HepG2 (cell line): ENCODE data around the gene SLC7A4. TPM values are rescaled to one million over a fixed set of nuclear protein-coding genes. Genes with fewer than 3 reads are reported as not detected.

ENCODE experiments used
- ATAC-seq: fragments of 200-7000 bp; cut with Tn5 transposase; 3 replicates; pipeline ENCODE4 v1.9.1; 2020; ENCODE audit warnings: mild to moderate bottlenecking, moderate library complexity
- BruUV-seq: library from RNA; stranded (reverse); fragments of 400-500 nt; replicated peaks from 2 replicates; lab custom pipeline; 2021; lab: Mats Ljungman, UMichigan
- CTCF ChIA-PET: fragments of 300-600 bp; formaldehyde crosslinking; extraction: SDS; loops from one replicate; lab custom pipeline; 2021; ENCODE audit warnings: low total read pairs, inconsistent platforms, low intra/inter-chr PET ratio; lab: Yijun Ruan, JAX
- POLR2A ChIA-PET: fragments of 350-600 bp; sonication (Branson Sonifier 250); formaldehyde crosslinking; loops from one replicate; lab custom pipeline; 2020; ENCODE audit warnings: antibody characterized with exemption, inconsistent platforms; lab: Yijun Ruan, JAX
- DNase-seq: peaks from one replicate; pipeline ENCODE4 v3.0.0-alpha.2; 2015; ENCODE audit warnings: low spot score
- FAIRE-seq: peaks from 3 replicates; lab custom pipeline; 2011; peaks lifted over from hg19 to GRCh38; lab: Jason Lieb, UNC
- H2AFZ ChIP-seq: one replicate; pipeline ENCODE4 v1.6.1; 2011; ENCODE audit warnings: low read length, inconsistent platforms
- H3K27ac ChIP-seq: fragments of 300-600 bp; 3 replicates; pipeline ENCODE4 v1.8.0; 2011; ENCODE audit warnings: mixed run types, mild to moderate bottlenecking, mixed read lengths, low read length, inconsistent platforms; ENCODE audit not compliant: insufficient read depth; ENCODE audit errors: extremely low read length
- H3K27me3 ChIP-seq, 2 experiments: fragments of 200-600 bp in 1 of 2; 2 replicates in 1 of 2; 3 replicates in 1 of 2; pipeline versions ENCODE4 v1.6.0 to v1.8.0; 2011; ENCODE audit warnings: low read length in 2 of 2, mild to moderate bottlenecking in 2 of 2, moderate library complexity in 2 of 2, inconsistent platforms in 1 of 2; ENCODE audit not compliant: insufficient read depth in 2 of 2, control insufficient read depth in 1 of 2
- H3K36me3 ChIP-seq, 2 experiments: fragments of 200-600 bp in 1 of 2; replicated peaks in 1 of 2; 2 replicates in 1 of 2; 3 replicates in 1 of 2; pipeline versions ENCODE4 v1.5.1 to v1.8.0; 2011; ENCODE audit warnings: low read length in 2 of 2, inconsistent platforms in 1 of 2; ENCODE audit not compliant: insufficient read depth in 2 of 2, control insufficient read depth in 1 of 2
- H3K4me1 ChIP-seq: 2 replicates; pipeline ENCODE4 v1.5.1; 2012; ENCODE audit warnings: low read length, inconsistent platforms; ENCODE audit not compliant: insufficient read depth
- H3K4me2 ChIP-seq: 2 replicates; pipeline ENCODE4 v1.6.0; 2011; ENCODE audit warnings: low read depth, low read length, inconsistent platforms
- H3K4me3 ChIP-seq, 3 experiments: fragments of 200-600 bp in 1 of 3; sonication (generic), shearing (Covaris generic) in 1 of 3; replicated peaks in 1 of 3; 2 replicates each; pipeline ENCODE4 v1.5.1; 2011 to 2016; ENCODE audit warnings: low read length in 3 of 3, inconsistent platforms in 2 of 3, low read depth in 2 of 3, mild to moderate bottlenecking in 2 of 3, control low read depth in 1 of 3, mixed read lengths in 1 of 3; ENCODE audit not compliant: insufficient read depth in 1 of 3
- H3K79me2 ChIP-seq: one replicate; pipeline ENCODE4 v1.6.1; 2011; ENCODE audit warnings: low read length, inconsistent platforms; ENCODE audit not compliant: insufficient read depth
- H3K9ac ChIP-seq: 2 replicates; pipeline ENCODE4 v1.6.0; 2011; ENCODE audit warnings: mild to moderate bottlenecking, low read depth, low read length, inconsistent platforms; ENCODE audit not compliant: insufficient read depth
- H3K9me3 ChIP-seq: 2 replicates; pipeline ENCODE4 v1.5.1; 2012; ENCODE audit warnings: mild to moderate bottlenecking, low read length
- H4K20me1 ChIP-seq: 2 replicates; pipeline ENCODE4 v1.6.0; 2011; ENCODE audit warnings: inconsistent platforms, mild to moderate bottlenecking, low read length, moderate library complexity; ENCODE audit not compliant: insufficient read depth
- AGO2 ChIP-seq: fragments of 200-400 bp; formaldehyde crosslinking; optimal IDR thresholded peaks from 2 replicates; pipeline ENCODE3; 2017; ENCODE audit warnings: mild to moderate bottlenecking, low read depth, low read length, moderate library complexity
- ATF7 ChIP-seq, 2 experiments: fragments of 450-650 bp in 1 of 2; sonication (generic) in 1 of 2; formaldehyde crosslinking in 1 of 2; IDR thresholded peaks; 2 replicates each; pipeline versions ENCODE4 v1.4.0 to v1.6.1; 2016 to 2020; ENCODE audit warnings: antibody characterized with exemption in 1 of 2, mild to moderate bottlenecking in 1 of 2, missing genetic modification reagents in 1 of 2
- CEBPG ChIP-seq: IDR thresholded peaks from 2 replicates; pipeline ENCODE4 v1.6.1; 2016
- FIP1L1 ChIP-seq: fragments of 200-400 bp; formaldehyde crosslinking; IDR thresholded peaks from 2 replicates; pipeline ENCODE4 v1.6.1; 2018; ENCODE audit warnings: low read depth, mild to moderate bottlenecking, low read length, moderate library complexity, borderline replicate concordance; ENCODE audit not compliant: insufficient read depth
- FOXO4 ChIP-seq: sonication (generic); formaldehyde crosslinking; conservative IDR thresholded peaks from 2 replicates; pipeline ENCODE4 v1.8.1; 2023; ENCODE audit warnings: missing genetic modification reagents
- PCBP1 ChIP-seq: fragments of 200-400 bp; formaldehyde crosslinking; IDR thresholded peaks from 2 replicates; pipeline ENCODE4 v1.6.1; 2017; ENCODE audit warnings: mild to moderate bottlenecking, low read depth, low read length, borderline replicate concordance
- PHF5A ChIP-seq: IDR thresholded peaks from one replicate; pipeline ENCODE4 v1.6.1; 2018; ENCODE audit warnings: low read depth, missing genetic modification reagents; ENCODE audit not compliant: unreplicated experiment
- ZFP90 ChIP-seq: sonication (generic); formaldehyde crosslinking; IDR thresholded peaks from 2 replicates; pipeline ENCODE4 v1.8.0; 2022; ENCODE audit warnings: missing genetic modification reagents, mild to moderate bottlenecking, inconsistent platforms, borderline replicate concordance
- ZNF510 ChIP-seq: sonication (generic); formaldehyde crosslinking; IDR thresholded peaks from 2 replicates; pipeline ENCODE4 v1.4.0; 2020; ENCODE audit warnings: low read depth, mild to moderate bottlenecking, missing genetic modification reagents
- ZNF644 ChIP-seq: IDR thresholded peaks from 2 replicates; pipeline ENCODE4 v1.6.1; 2016; ENCODE audit warnings: low read depth
- WGBS: methylation state at CpG from one replicate; pipeline ENCODE4 v1.1.6; 2017; ENCODE audit warnings: low lambda C conversion rate; 5-methylcytosine and 5-hydroxymethylcytosine counted together
- in situ Hi-C: cut with HindIII; loops from 2 replicates; pipeline ENCODE4 v1.10.0; 2017; ENCODE audit warnings: low pct_unique_long_range_greater_than_20kb; ENCODE audit not compliant: extremely low pct_ligation_motif_present
- intact Hi-C: fragments of 100-400 bp; cut with micrococcal nuclease; formaldehyde crosslinking; loops from one replicate; pipeline ENCODE4 v1.10.0; 2022; ENCODE audit not compliant: unreplicated experiment
- polyA plus RNA-seq, 8 experiments: library from polyadenylated mRNA; depleted of rRNA in 3 of 8; stranded (reverse) in 7 of 8; unstranded in 1 of 8; fragments of >200 nt; fragmentation: Illumina TruSeq in 4 of 8; extraction: Trizol in 4 of 8; gene quantifications; 2 replicates each; pipeline versions ENCODE4 v1.2.1 to v1.2.3, GENCODE V29; 2011 to 2016; ENCODE audit warnings: low read depth in 4 of 8, missing spikeins in 1 of 8, mixed read lengths in 1 of 8; ENCODE audit not compliant: insufficient read depth in 1 of 8
- total RNA-seq, 5 experiments: library from RNA; depleted of rRNA; stranded (reverse); fragments of >200 nt; fragmentation: Illumina TruSeq; extraction: Trizol; gene quantifications; 2 replicates each; pipeline ENCODE4 v1.2.3, GENCODE V29; 2016; ENCODE audit warnings: low read depth in 1 of 5
- TF ChIP-seq, protein P1 (sequence below): sonication (generic); formaldehyde crosslinking; IDR thresholded peaks from 2 replicates; pipeline ENCODE4 v1.8.1; 2022; ENCODE audit warnings: low read depth, mild to moderate bottlenecking, missing genetic modification reagents
- TF ChIP-seq, protein P2 (sequence below): sonication (generic); formaldehyde crosslinking; IDR thresholded peaks from 2 replicates; pipeline ENCODE4 v1.5.1; 2020; ENCODE audit warnings: missing genetic modification reagents, mild to moderate bottlenecking, borderline replicate concordance
- TF ChIP-seq, protein P3 (sequence below): sonication (generic); formaldehyde crosslinking; conservative IDR thresholded peaks from 2 replicates; pipeline ENCODE4 v1.4.0; 2020; ENCODE audit warnings: missing genetic modification reagents
- TF ChIP-seq, protein P4 (sequence below): sonication (generic); formaldehyde crosslinking; IDR thresholded peaks from 2 replicates; pipeline ENCODE4 v1.4.0; 2020; ENCODE audit warnings: mild to moderate bottlenecking, missing genetic modification reagents

SLC7A4 gene
- total and polyA plus RNA-seq, 2 of the 13 experiments (the other 11 are each of a cell fraction or from before 2014, with no cell fraction given), result not detected

GRCh38 chr22:20979243-20979809, 53.0 kb downstream of the SLC7A4 start:
- Histone ChIP-seq H4K20me1 (no peaks in the 10 kb centered on the region), H3K4me3 (peak overlapping the region in 1 of 3 experiments; percentile 45; a peak in 1 of 6 replicates), H3K27ac (peak overlapping the region; percentile 67), H3K79me2 (peaks cover 11% of the 10 kb centered on the region), H3K27me3 (no peaks in the 10 kb centered on the region; a peak in 1 of 5 replicates), H3K36me3 (no peaks in the 10 kb centered on the region; a peak in 2 of 5 replicates), H3K9me3 (0 out of 2 replicates have a peak, but pooled peaks cover 4% of the 10 kb centered on the region), H3K9ac (peak overlapping the region; percentile 40; the same call in 1 of the 2 replicates), H3K4me1 (peaks cover 39% of the 10 kb centered on the region), H2AFZ (no peak overlapping the region), H3K4me2 (peak overlapping the region; percentile 97)
- no TSS peak for BruUV-seq
- in situ Hi-C loops (no loop called here), intact Hi-C loops (no loop called here)
- ChIA-PET POLR2A (interaction anchor here (0.7 to 4.3 kb wide), 4 partner anchors 15 to 205 kb away, joined by 3 to 45 read pairs (median 18); partner anchors contain the start of genes SERPIND1 and THAP7), CTCF (no interaction called here)
- no peak for ATAC-seq
- FAIRE-seq, result no peak
- DNase-seq, result no peak
- 82% methylated on average over 36 of the region's 39 CpGs for WGBS
- TF ChIP-seq ZFP90, result no peak
- no peak for TF ChIP-seq PHF5A (CRISPR knock-in tag)
- TF ChIP-seq AGO2, result peak; percentile 56
- no peak for TF ChIP-seq FIP1L1
- TF ChIP-seq, protein P1, sequence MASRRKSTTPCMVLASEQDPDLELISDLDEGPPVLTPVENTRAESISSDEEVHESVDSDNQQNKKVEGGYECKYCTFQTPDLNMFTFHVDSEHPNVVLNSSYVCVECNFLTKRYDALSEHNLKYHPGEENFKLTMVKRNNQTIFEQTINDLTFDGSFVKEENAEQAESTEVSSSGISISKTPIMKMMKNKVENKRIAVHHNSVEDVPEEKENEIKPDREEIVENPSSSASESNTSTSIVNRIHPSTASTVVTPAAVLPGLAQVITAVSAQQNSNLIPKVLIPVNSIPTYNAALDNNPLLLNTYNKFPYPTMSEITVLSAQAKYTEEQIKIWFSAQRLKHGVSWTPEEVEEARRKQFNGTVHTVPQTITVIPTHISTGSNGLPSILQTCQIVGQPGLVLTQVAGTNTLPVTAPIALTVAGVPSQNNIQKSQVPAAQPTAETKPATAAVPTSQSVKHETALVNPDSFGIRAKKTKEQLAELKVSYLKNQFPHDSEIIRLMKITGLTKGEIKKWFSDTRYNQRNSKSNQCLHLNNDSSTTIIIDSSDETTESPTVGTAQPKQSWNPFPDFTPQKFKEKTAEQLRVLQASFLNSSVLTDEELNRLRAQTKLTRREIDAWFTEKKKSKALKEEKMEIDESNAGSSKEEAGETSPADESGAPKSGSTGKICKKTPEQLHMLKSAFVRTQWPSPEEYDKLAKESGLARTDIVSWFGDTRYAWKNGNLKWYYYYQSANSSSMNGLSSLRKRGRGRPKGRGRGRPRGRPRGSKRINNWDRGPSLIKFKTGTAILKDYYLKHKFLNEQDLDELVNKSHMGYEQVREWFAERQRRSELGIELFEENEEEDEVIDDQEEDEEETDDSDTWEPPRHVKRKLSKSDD (CRISPR knock-in tag), result peak; percentile 33; the same call in 1 of the 2 replicates
- no peak for TF ChIP-seq ZNF644
- no peak for TF ChIP-seq CEBPG (CRISPR knock-in tag)
- 0 out of 2 replicates have a peak, but pooled peaks have one; percentile 12 for TF ChIP-seq PCBP1
- TF ChIP-seq, protein P2, sequence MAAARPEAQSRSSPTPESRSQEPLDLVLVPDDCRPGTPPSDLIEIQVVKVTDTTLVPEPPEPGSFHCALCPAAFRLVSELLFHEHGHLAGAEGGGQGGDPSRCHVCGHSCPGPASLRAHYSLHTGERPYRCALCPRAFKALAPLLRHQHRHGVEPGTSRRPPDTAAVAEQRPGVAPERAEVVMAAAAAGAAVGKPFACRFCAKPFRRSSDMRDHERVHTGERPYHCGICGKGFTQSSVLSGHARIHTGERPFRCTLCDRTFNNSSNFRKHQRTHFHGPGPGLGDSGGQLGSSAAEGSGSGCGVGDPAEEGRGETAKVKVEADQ, result no peak
- TF ChIP-seq FOXO4 (CRISPR knock-in tag), result no peak
- peak; percentile 87 for TF ChIP-seq ATF7 (IDR thresholded peaks at IDR 0.05)
- TF ChIP-seq ATF7 (CRISPR knock-in tag; IDR thresholded peaks at IDR 0.05), result no peak
- TF ChIP-seq ZNF510 (CRISPR knock-in tag), result no peak
- TF ChIP-seq, protein P3, sequence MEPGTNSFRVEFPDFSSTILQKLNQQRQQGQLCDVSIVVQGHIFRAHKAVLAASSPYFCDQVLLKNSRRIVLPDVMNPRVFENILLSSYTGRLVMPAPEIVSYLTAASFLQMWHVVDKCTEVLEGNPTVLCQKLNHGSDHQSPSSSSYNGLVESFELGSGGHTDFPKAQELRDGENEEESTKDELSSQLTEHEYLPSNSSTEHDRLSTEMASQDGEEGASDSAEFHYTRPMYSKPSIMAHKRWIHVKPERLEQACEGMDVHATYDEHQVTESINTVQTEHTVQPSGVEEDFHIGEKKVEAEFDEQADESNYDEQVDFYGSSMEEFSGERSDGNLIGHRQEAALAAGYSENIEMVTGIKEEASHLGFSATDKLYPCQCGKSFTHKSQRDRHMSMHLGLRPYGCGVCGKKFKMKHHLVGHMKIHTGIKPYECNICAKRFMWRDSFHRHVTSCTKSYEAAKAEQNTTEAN, result 0 out of 2 replicates have a peak, but pooled peaks have one; percentile 26
- TF ChIP-seq, protein P4, sequence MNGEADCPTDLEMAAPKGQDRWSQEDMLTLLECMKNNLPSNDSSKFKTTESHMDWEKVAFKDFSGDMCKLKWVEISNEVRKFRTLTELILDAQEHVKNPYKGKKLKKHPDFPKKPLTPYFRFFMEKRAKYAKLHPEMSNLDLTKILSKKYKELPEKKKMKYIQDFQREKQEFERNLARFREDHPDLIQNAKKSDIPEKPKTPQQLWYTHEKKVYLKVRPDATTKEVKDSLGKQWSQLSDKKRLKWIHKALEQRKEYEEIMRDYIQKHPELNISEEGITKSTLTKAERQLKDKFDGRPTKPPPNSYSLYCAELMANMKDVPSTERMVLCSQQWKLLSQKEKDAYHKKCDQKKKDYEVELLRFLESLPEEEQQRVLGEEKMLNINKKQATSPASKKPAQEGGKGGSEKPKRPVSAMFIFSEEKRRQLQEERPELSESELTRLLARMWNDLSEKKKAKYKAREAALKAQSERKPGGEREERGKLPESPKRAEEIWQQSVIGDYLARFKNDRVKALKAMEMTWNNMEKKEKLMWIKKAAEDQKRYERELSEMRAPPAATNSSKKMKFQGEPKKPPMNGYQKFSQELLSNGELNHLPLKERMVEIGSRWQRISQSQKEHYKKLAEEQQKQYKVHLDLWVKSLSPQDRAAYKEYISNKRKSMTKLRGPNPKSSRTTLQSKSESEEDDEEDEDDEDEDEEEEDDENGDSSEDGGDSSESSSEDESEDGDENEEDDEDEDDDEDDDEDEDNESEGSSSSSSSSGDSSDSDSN (CRISPR knock-in tag), result no peak
